Measurements from ENCODE around the gene CALHM5. TPM values are rescaled to one million over a fixed set of nuclear protein-coding genes. Genes with fewer than 3 reads are reported as not detected.
A peak's percentile ranks its signal among the peaks of the same experiment; 100 is the strongest.

Gene CALHM5
- total and polyA plus RNA-seq, 2 donors from 2014 or later = 1.3 to 2.1 TPM

DNA sequence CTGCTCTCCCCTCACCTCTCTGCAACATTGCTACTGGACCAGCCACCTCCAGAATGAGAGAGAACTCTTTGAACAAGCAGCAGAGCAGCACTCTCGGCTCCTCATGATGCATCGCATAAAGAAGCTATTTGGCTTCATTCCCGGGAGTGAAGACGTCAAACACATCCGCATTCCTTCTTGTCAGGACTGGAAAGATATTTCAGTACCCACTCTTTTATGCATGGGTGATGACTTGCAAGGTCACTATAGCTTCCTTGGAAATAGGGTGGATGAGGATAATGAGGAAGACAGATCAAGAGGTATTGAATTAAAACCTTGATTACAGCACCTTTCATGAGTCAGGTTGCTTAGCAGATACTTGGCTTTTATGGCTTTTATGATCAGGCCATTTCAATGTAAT is 46.5 kb downstream of the CALHM5 start:
- H3K9ac ChIP-seq (ENCODE audit: low read length in 3 of 3) = no peak overlapping the region
- no peak overlapping the region for H3K27ac ChIP-seq (ENCODE audit: low read depth in 2 of 2, low read length in 2 of 2)
- no peaks in the 10 kb centered on the region for H3K36me3 ChIP-seq (ENCODE audit: control insufficient read depth in 2 of 3, insufficient read depth in 3 of 3, low read length in 3 of 3)
- H3K27me3 ChIP-seq (ENCODE audit: control insufficient read depth, insufficient read depth, low read length) = no peaks in the 10 kb centered on the region
- no peak overlapping the region for H3K4me3 ChIP-seq (ENCODE audit: low read length in 3 of 3)
- intact Hi-C loops (cut with DNase I) = no loop called here
- TF ChIP-seq, protein P1, sequence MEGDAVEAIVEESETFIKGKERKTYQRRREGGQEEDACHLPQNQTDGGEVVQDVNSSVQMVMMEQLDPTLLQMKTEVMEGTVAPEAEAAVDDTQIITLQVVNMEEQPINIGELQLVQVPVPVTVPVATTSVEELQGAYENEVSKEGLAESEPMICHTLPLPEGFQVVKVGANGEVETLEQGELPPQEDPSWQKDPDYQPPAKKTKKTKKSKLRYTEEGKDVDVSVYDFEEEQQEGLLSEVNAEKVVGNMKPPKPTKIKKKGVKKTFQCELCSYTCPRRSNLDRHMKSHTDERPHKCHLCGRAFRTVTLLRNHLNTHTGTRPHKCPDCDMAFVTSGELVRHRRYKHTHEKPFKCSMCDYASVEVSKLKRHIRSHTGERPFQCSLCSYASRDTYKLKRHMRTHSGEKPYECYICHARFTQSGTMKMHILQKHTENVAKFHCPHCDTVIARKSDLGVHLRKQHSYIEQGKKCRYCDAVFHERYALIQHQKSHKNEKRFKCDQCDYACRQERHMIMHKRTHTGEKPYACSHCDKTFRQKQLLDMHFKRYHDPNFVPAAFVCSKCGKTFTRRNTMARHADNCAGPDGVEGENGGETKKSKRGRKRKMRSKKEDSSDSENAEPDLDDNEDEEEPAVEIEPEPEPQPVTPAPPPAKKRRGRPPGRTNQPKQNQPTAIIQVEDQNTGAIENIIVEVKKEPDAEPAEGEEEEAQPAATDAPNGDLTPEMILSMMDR (IDR thresholded peaks at IDR 0.05; ENCODE audit: borderline replicate concordance, extremely low read depth, insufficient read depth) = no peak
- H3K9me3 ChIP-seq (ENCODE audit: control insufficient read depth in 2 of 3, insufficient read depth in 1 of 3, low read length in 3 of 3) = no peaks in the 10 kb centered on the region
- peak in 2 of 5 donors; percentile 43 to 76 for DNase-seq
- no peak for FAIRE-seq
- peaks cover 0 to 14% (median 3%) of the 10 kb centered on the region in 3 donors for H3K4me1 ChIP-seq (ENCODE audit: control insufficient read depth in 2 of 3, insufficient read depth in 2 of 3, low read depth in 1 of 3, low read length in 3 of 3)

DNA sequence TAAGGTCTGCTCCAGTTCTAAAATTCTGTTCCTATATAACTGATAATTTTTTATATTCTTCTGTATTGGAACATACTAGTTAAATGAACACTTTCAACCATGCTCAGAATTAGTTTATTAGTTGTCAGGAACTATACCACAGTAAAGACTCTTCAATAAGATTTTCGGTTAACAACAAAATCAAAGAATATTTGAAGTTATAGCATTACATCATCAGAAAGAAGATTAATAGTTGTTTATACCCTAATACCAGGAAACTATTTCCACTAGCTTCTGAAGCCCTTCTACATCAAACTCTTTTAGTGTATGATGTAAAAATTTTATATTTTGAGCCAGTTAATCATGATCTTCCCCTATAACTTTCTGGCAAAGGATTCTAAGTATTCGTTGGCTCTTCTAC is 48.7 kb downstream of the CALHM5 start:
- intact Hi-C loops (cut with DNase I) = loop anchor here (10.0 kb wide), 1 partner anchor 275 kb away; no protein-coding TSS in a partner anchor
- H3K27ac ChIP-seq (ENCODE audit: low read depth in 2 of 2, low read length in 2 of 2) = no peak overlapping the region
- TF ChIP-seq, protein P1 (IDR thresholded peaks at IDR 0.05; ENCODE audit: borderline replicate concordance, extremely low read depth, insufficient read depth) = no peak

GRCh38 chr6:116561377-116562018 is 50.1 kb downstream of the CALHM5 start:
- Histone ChIP-seq H3K27me3 (ENCODE audit: control insufficient read depth, insufficient read depth, low read length) (no peaks in the 10 kb centered on the region), H3K9ac (ENCODE audit: low read length in 3 of 3) (peak overlapping the region in 1 of 3 donors; percentile 8), H3K27ac (ENCODE audit: low read depth in 2 of 2, low read length in 2 of 2) (no peak overlapping the region), H3K36me3 (ENCODE audit: control insufficient read depth in 2 of 3, insufficient read depth in 3 of 3, low read length in 3 of 3) (no peaks in the 10 kb centered on the region), H3K4me3 (ENCODE audit: low read length in 3 of 3) (peak overlapping the region in 2 of 3 donors; percentile 35), H3K9me3 (ENCODE audit: control insufficient read depth in 2 of 3, insufficient read depth in 1 of 3, low read length in 3 of 3) (no peaks in the 10 kb centered on the region), H3K4me1 (ENCODE audit: control insufficient read depth in 2 of 3, insufficient read depth in 2 of 3, low read depth in 1 of 3, low read length in 3 of 3) (peaks cover 0 to 14% (median 5%) of the 10 kb centered on the region in 3 donors)
- FAIRE-seq (peak; percentile 94), DNase-seq (peak; percentile 75 to 86 (median 83))
- intact Hi-C loops (cut with DNase I) = loop anchor here (10.0 kb wide), 1 partner anchor 277 kb away; no protein-coding TSS in a partner anchor
- TF ChIP-seq, protein P1 (IDR thresholded peaks at IDR 0.05; ENCODE audit: borderline replicate concordance, extremely low read depth, insufficient read depth) = peak; percentile 91

More for the DNA sequence above, 48.7 kb downstream of the CALHM5 start:
- H3K4me1 ChIP-seq (ENCODE audit: control insufficient read depth in 2 of 3, insufficient read depth in 2 of 3, low read depth in 1 of 3, low read length in 3 of 3) = peaks cover 0 to 14% (median 3%) of the 10 kb centered on the region in 3 donors
- no peak overlapping the region for H3K4me3 ChIP-seq (ENCODE audit: low read length in 3 of 3)
- FAIRE-seq (no peak), DNase-seq (no peak)
- H3K9me3 ChIP-seq (ENCODE audit: control insufficient read depth in 2 of 3, insufficient read depth in 1 of 3, low read length in 3 of 3) = no peaks in the 10 kb centered on the region
- no peaks in the 10 kb centered on the region for H3K36me3 ChIP-seq (ENCODE audit: control insufficient read depth in 2 of 3, insufficient read depth in 3 of 3, low read length in 3 of 3)
- H3K9ac ChIP-seq (ENCODE audit: low read length in 3 of 3) = no peak overlapping the region
- H3K27me3 ChIP-seq (ENCODE audit: control insufficient read depth, insufficient read depth, low read length) = no peaks in the 10 kb centered on the region
